GM23248 (cell line): ENCODE measurements around the gene ST6GALNAC4. TPM values are rescaled to one million over a fixed set of nuclear protein-coding genes. Genes with fewer than 3 reads are reported as not detected.

ENCODE experiments used
- DNase-seq: peaks from one replicate; pipeline ENCODE4 v3.0.0-alpha.2; 2015
- H2AFZ ChIP-seq: fragments of 200-600 bp; sonication (generic); 2 replicates; pipeline ENCODE4 v1.6.1; 2016; ENCODE audit warnings: antibody characterized with exemption
- H3F3A ChIP-seq: fragments of 200-600 bp; sonication (generic); 2 replicates; pipeline ENCODE4 v1.6.1; 2016; ENCODE audit warnings: mild to moderate bottlenecking, antibody characterized with exemption, mixed run types; ENCODE audit not compliant: insufficient read depth
- H3K27ac ChIP-seq: fragments of 200-600 bp; sonication (generic); 2 replicates; pipeline ENCODE4 v1.5.1; 2016; ENCODE audit warnings: mild to moderate bottlenecking
- H3K27me3 ChIP-seq: fragments of 200-600 bp; sonication (generic); replicated peaks from 2 replicates; pipeline ENCODE4 v1.6.1; 2016; ENCODE audit warnings: mild to moderate bottlenecking; ENCODE audit not compliant: insufficient read depth
- H3K36me3 ChIP-seq: fragments of 200-600 bp; sonication (generic); 2 replicates; pipeline ENCODE4 v1.6.1; 2016; ENCODE audit warnings: low read depth, mild to moderate bottlenecking
- H3K4me1 ChIP-seq: fragments of 200-600 bp; sonication (generic); 2 replicates; pipeline ENCODE4 v1.6.1; 2016; ENCODE audit warnings: mild to moderate bottlenecking; ENCODE audit not compliant: insufficient read depth
- H3K4me2 ChIP-seq: fragments of 200-600 bp; sonication (generic); one replicate; pipeline ENCODE4 v1.6.1; 2016; ENCODE audit warnings: mild to moderate bottlenecking; ENCODE audit not compliant: unreplicated experiment
- H3K4me3 ChIP-seq: fragments of 200-600 bp; sonication (generic); 2 replicates; pipeline ENCODE4 v1.5.1; 2016; ENCODE audit warnings: mild to moderate bottlenecking
- H3K79me2 ChIP-seq: fragments of 200-600 bp; sonication (generic); 2 replicates; pipeline ENCODE4 v1.6.1; 2016; ENCODE audit warnings: mild to moderate bottlenecking; ENCODE audit not compliant: insufficient read depth
- H3K9ac ChIP-seq: fragments of 200-600 bp; sonication (generic); 2 replicates; pipeline ENCODE4 v1.6.1; 2016; ENCODE audit warnings: mild to moderate bottlenecking
- H3K9me2 ChIP-seq: fragments of 200-600 bp; sonication (generic); 2 replicates; pipeline ENCODE4 v1.6.1; 2016; ENCODE audit warnings: mixed run types, mild to moderate bottlenecking, moderate library complexity; ENCODE audit not compliant: insufficient read depth
- H3K9me3 ChIP-seq: fragments of 200-600 bp; sonication (generic); one replicate; pipeline ENCODE4 v1.6.1; 2017; ENCODE audit warnings: low read depth
- H4K20me1 ChIP-seq: fragments of 200-600 bp; sonication (generic); 2 replicates; pipeline ENCODE4 v1.6.0; 2016; ENCODE audit not compliant: insufficient read depth
- EZH2 ChIP-seq: fragments of 200-600 bp; sonication (generic); IDR thresholded peaks from 2 replicates; pipeline ENCODE4 v1.6.1; 2018; ENCODE audit warnings: antibody characterized with exemption, mild to moderate bottlenecking; ENCODE audit not compliant: insufficient read depth, poor library complexity, severe bottlenecking
- EZH2phosphoT487 ChIP-seq: fragments of 200-600 bp; sonication (generic); IDR thresholded peaks from 2 replicates; pipeline ENCODE4 v1.6.1; 2018; ENCODE audit warnings: antibody characterized with exemption, moderate library complexity, mild to moderate bottlenecking, low read depth; ENCODE audit not compliant: insufficient read depth
- WGBS, 2 experiments: methylation state at CpG; one replicate each; pipeline ENCODE4 v1.1.6; 2015 to 2017; ENCODE audit warnings: low lambda C conversion rate in 2 of 2, low coverage in 1 of 2; ENCODE audit errors: missing lambda C conversion rate in 2 of 2; 5-methylcytosine and 5-hydroxymethylcytosine counted together
- in situ Hi-C: fragments of 300-500 bp; cut with MboI; formaldehyde crosslinking; loops from 2 replicates; pipeline ENCODE4 v1.15.0; 2020
- polyA plus RNA-seq: library from polyadenylated mRNA; unstranded; fragments of >200 nt; fragmentation: Nextera tagmentation; extraction: Ambion mirVana; gene quantifications from 2 replicates; pipeline ENCODE4 v1.2.1, GENCODE V29; 2016
- total RNA-seq: library from RNA; depleted of rRNA; stranded (reverse); fragments of >200 nt; shearing (Covaris generic); gene quantifications from 2 replicates; pipeline ENCODE4 v1.2.3, GENCODE V29; 2014

Gene ST6GALNAC4
- total and polyA plus RNA-seq, 2 experiments from 2014 or later = 33.7 to 61.0 TPM

GRCh38 chr9:127949827-127950512, 33.1 kb upstream of the ST6GALNAC4 start:
- H3K27ac ChIP-seq = no peak overlapping the region
- H3K9me2 ChIP-seq = no peaks in the 10 kb centered on the region
- in situ Hi-C loops = loop anchor here (10.0 kb wide), 2 partner anchors 85 to 155 kb away; no protein-coding TSS in a partner anchor
- H2AFZ ChIP-seq = no peak overlapping the region
- H3K79me2 ChIP-seq = peaks cover 32% of the 10 kb centered on the region
- WGBS, 2 experiments = 69 to 70% methylated on average over 15 to 17 of the region's 17 CpGs
- H3K4me2 ChIP-seq = no peak overlapping the region
- H4K20me1 ChIP-seq = no peaks in the 10 kb centered on the region
- peaks cover 6% of the 10 kb centered on the region; the same call in 1 of the 2 replicates for H3K4me1 ChIP-seq
- H3K36me3 ChIP-seq = no peaks in the 10 kb centered on the region
- no peaks in the 10 kb centered on the region for H3K27me3 ChIP-seq
- TF ChIP-seq EZH2 (no peak), EZH2phosphoT487 (no peak)
- H3K9me3 ChIP-seq = no peaks in the 10 kb centered on the region
- no peak for DNase-seq
- no peak overlapping the region for H3K9ac ChIP-seq
- no peaks in the 10 kb centered on the region for H3F3A ChIP-seq
- H3K4me3 ChIP-seq = no peak overlapping the region

GRCh38 chr9:127947841-127948710, 31.2 kb upstream of the ST6GALNAC4 start:
- WGBS, 2 experiments = 84 to 85% methylated on average over 15 to 16 of the region's 17 CpGs
- Histone ChIP-seq H3K27me3 (no peaks in the 10 kb centered on the region), H3K27ac (no peak overlapping the region), H3K36me3 (no peaks in the 10 kb centered on the region), H3K4me1 (no peaks in the 10 kb centered on the region), H3K9me2 (no peaks in the 10 kb centered on the region), H3K79me2 (peaks cover 14% of the 10 kb centered on the region), H2AFZ (no peak overlapping the region), H3F3A (no peaks in the 10 kb centered on the region), H3K9ac (no peak overlapping the region), H3K4me3 (no peak overlapping the region), H3K4me2 (no peak overlapping the region), H4K20me1 (no peaks in the 10 kb centered on the region), H3K9me3 (no peaks in the 10 kb centered on the region)
- TF ChIP-seq EZH2 (no peak), EZH2phosphoT487 (no peak)
- no peak for DNase-seq
- in situ Hi-C loops = loop anchor here (10.0 kb wide), 2 partner anchors 87 to 157 kb away; no protein-coding TSS in a partner anchor

DNA sequence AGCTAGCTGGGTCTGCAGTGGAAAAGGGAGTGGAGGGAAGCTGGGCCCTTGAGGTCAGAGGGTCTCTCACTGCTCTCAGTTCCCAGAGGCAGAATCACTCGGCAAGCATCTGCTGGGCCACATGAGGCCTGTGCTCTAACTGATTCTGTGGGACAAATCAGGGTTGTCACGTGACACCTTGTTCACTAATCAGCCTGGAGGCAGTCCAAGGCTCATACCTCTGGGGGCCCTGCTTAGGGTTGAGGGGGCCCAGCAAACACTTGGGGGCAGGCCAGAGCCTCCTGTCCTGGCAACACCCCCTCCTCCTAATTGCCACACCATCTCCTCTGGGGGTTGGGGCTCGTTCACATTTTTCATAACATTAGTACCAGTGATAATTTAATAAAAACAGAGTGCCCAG, 29.9 kb upstream of the ST6GALNAC4 start:
- H3F3A ChIP-seq = no peaks in the 10 kb centered on the region
- in situ Hi-C loops = loop anchor here (10.0 kb wide), 2 partner anchors 88 to 158 kb away; no protein-coding TSS in a partner anchor
- no peak overlapping the region for H3K9ac ChIP-seq
- no peak overlapping the region for H3K4me2 ChIP-seq
- WGBS, 2 experiments = 78 to 82% methylated on average over 3 of the region's 3 CpGs
- H3K9me2 ChIP-seq = no peaks in the 10 kb centered on the region
- no peaks in the 10 kb centered on the region for H3K9me3 ChIP-seq
- no peaks in the 10 kb centered on the region for H3K27me3 ChIP-seq
- peaks cover under 1% of the 10 kb centered on the region; the same call in 1 of the 2 replicates for H3K79me2 ChIP-seq
- no peak overlapping the region for H3K27ac ChIP-seq
- no peak for TF ChIP-seq EZH2phosphoT487
- TF ChIP-seq EZH2 = no peak
- H3K4me3 ChIP-seq = no peak overlapping the region
- no peaks in the 10 kb centered on the region for H4K20me1 ChIP-seq
- no peak overlapping the region for H2AFZ ChIP-seq
- DNase-seq = no peak
- no peaks in the 10 kb centered on the region for H3K36me3 ChIP-seq
- H3K4me1 ChIP-seq = no peaks in the 10 kb centered on the region

DNA sequence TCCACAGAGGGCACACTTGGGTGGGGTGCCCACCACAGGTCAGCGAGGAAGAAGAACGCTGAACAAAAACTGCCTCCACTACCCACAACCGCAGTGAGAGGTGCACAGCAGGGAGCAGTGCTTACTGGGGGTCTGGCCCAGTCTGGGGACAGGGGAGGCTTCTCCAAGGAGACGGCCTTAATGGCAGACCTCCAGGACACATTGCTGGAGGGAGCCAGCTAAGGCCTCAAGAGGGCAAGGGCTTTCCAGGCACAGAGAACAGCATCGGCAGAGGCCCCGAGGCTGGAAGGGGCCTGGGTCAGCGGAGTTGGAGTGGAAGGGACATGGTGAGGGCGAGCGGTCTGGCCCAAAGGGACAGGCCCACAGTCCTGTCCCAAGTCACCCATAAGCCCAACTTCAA, 29.1 kb upstream of the ST6GALNAC4 start:
- H3F3A ChIP-seq = no peaks in the 10 kb centered on the region
- TF ChIP-seq EZH2 = no peak
- TF ChIP-seq EZH2phosphoT487 = no peak
- no peaks in the 10 kb centered on the region for H3K36me3 ChIP-seq
- H3K4me1 ChIP-seq = no peaks in the 10 kb centered on the region
- no peak overlapping the region for H3K9ac ChIP-seq
- no peak overlapping the region for H3K27ac ChIP-seq
- H3K79me2 ChIP-seq = no peaks in the 10 kb centered on the region
- DNase-seq = no peak
- H3K27me3 ChIP-seq = no peaks in the 10 kb centered on the region
- no peaks in the 10 kb centered on the region for H3K9me3 ChIP-seq
- in situ Hi-C loops = loop anchor here (10.0 kb wide), 2 partner anchors 89 to 159 kb away; no protein-coding TSS in a partner anchor
- no peaks in the 10 kb centered on the region for H4K20me1 ChIP-seq
- 67 to 79% methylated on average over 9 of the region's 9 CpGs for WGBS, 2 experiments
- H3K4me3 ChIP-seq = no peak overlapping the region
- H3K4me2 ChIP-seq = no peak overlapping the region
- no peaks in the 10 kb centered on the region for H3K9me2 ChIP-seq
- H2AFZ ChIP-seq = no peak overlapping the region
